HG02973 (cell line): ENCODE measurements around the gene MC5R.
A peak's percentile ranks its signal among the peaks of the same experiment; 100 is the strongest.

Experiments used
- ATAC-seq: cut with Tn5 transposase; IDR thresholded peaks from one replicate; pipeline ENCODE4 v1.9.1; 2021; ENCODE audit warnings: moderate library complexity; ENCODE audit not compliant: unreplicated experiment

Gene MC5R

GRCh38 chr18:13823707-13824395 lies at the start of gene MC5R:
Gene MC5R (plus strand): TSS chr18:13824149. CDS start chr18:13825766, 1,617 bp downstream.
- ATAC-seq: peak; percentile 95

GRCh38 chr18:13775058-13775457 lies 48.9 kb upstream of the MC5R start:
- ATAC-seq: no peak

GRCh38 chr18:13791181-13791580 lies 32.8 kb upstream of the MC5R start:
- ATAC-seq: no peak

- ATAC-seq: no peak
Measured at GRCh38 chr18:13793819-13794218, 30.1 kb upstream of the MC5R start.

- no peak for ATAC-seq
Measured at GRCh38 chr18:13796515-13796914, 27.4 kb upstream of the MC5R start.

GRCh38 chr18:13797157-13797611 lies 26.8 kb upstream of the MC5R start:
- ATAC-seq: no peak

GRCh38 chr18:13799396-13799795 lies 24.6 kb upstream of the MC5R start:
- ATAC-seq: no peak

- no peak for ATAC-seq
Measured at GRCh38 chr18:13800505-13801259, 23.3 kb upstream of the MC5R start.

- no peak for ATAC-seq
Measured at GRCh38 chr18:13801260-13801601, 22.7 kb upstream of the MC5R start.

- ATAC-seq: no peak
Measured at GRCh38 chr18:13804305-13804704, 19.6 kb upstream of the MC5R start.

- no peak for ATAC-seq
Measured at GRCh38 chr18:13808294-13809042, 15.5 kb upstream of the MC5R start.

- ATAC-seq: no peak
Measured at GRCh38 chr18:13809043-13809430, 14.9 kb upstream of the MC5R start.

- ATAC-seq: no peak
Measured at GRCh38 chr18:13809531-13810255, 14.3 kb upstream of the MC5R start.

GRCh38 chr18:13810950-13811485 lies 12.9 kb upstream of the MC5R start:
- no peak for ATAC-seq

GRCh38 chr18:13811993-13812392 lies 12.0 kb upstream of the MC5R start:
- ATAC-seq: no peak

- ATAC-seq: peak; percentile 77
Measured at GRCh38 chr18:13813271-13813849, 10.6 kb upstream of the MC5R start.

GRCh38 chr18:13826209-13826608 lies 2.3 kb downstream of the MC5R start:
- no peak for ATAC-seq

GRCh38 chr18:13831864-13832508 lies 8.0 kb downstream of the MC5R start:
- ATAC-seq: no peak

- ATAC-seq: no peak
Measured at GRCh38 chr18:13834496-13835015, 10.6 kb downstream of the MC5R start.

- no peak for ATAC-seq
Measured at GRCh38 chr18:13835202-13835601, 11.3 kb downstream of the MC5R start.
